T-helper 22 cell (primary cell): ENCODE measurements around the gene ITGA7.

Source experiments
- DNase-seq: peaks from one replicate; pipeline ENCODE4 v3.0.0-alpha.2; 2020; ENCODE audit warnings: low read depth

ITGA7 gene

DNA sequence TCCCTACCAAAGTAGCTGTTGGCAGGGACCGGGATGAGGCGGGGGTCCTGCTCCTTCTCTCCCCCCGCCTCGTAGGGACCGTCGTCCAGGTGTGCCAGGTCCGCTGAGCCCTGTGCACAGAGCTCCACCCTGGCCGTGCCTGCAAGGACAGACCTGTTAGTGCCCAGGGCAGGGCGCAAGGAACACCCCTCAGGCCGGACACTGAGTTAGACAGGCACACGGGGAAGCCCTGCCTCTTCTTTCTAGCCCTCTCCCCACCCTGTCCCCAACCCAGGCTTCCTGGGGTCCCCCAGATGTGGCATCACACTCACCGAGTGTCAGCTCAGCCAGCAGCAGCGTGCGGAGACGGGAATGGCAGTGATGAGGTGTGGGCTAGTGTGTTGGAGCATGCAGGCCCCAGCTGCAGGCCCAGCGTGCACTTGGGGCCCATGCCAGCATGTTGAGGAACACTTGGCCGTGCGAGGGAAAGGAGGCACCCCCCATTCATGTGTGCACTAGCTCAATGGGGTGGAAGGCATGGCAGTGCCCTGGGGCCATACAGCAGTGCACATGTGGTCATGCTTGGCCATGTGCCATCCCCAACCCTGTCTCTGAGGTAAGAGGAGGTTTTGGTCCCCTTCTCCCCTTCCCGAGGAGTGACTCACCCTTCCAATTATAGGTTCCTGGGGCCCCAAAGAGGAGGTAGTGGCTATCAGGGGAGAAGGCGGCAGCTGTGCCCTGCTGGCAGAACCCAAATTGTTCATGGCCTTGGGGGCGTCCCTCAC lies 7.3 kb downstream of the ITGA7 start:
- DNase-seq: no peak

DNA sequence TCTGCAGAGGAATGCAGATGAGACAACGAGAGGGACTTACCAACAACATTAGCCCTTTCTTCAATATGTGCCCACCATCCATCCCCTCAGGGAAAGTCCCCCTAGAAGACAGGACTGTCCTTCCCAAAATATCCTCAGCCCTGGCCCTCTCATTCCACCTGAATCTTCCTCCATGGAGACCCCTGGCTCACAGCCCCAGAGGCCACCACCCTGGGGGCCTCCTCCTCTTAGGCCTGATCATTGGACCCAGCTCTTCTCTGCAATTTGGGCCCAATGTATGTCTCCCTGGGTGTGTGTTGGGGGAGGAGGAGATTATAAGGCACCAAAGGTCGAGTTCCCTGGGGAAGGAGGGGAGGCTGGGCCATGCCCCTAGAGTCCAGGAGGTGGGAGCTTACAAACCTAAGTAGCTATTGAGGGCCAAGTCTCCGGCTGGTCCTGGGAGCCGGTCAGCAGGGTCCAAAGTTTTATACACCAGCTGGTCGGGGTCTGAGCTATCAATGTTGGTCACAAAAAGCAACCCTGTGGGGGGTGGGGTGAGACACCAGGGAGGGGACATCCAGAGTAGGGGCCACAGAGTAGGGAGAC lies 8.1 kb downstream of the ITGA7 start:
- DNase-seq: no peak

DNA sequence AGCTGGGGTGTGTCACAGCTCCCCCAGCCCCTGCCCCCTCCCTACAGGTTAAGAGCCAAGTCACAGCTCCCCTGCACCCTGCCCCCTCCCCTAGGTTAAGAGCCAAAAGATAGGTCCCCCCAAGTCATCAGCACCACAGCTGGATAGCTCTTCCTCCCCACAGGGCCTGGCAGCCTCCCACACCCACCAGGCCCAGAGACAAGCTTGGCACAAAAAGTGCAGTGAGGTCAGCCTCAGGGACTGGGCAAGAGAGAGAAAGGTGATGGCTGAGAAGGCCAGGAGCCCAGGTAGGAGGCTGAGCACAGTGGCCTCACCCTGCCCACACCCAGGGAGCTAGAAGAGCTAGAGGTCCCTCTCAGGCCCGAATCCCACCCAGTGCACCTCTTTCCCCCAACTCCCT lies 8.7 kb downstream of the ITGA7 start:
- no peak for DNase-seq

- DNase-seq: no peak
Measured at GRCh38 chr12:55698241-55698955, 9.3 kb downstream of the ITGA7 start.

GRCh38 chr12:55697686-55698085 lies 10.0 kb downstream of the ITGA7 start:
- DNase-seq: no peak

GRCh38 chr12:55696796-55697462 lies 10.8 kb downstream of the ITGA7 start:
- DNase-seq: no peak

- DNase-seq: no peak
Measured at GRCh38 chr12:55696141-55696540, 11.6 kb downstream of the ITGA7 start.

- DNase-seq: no peak
Measured at GRCh38 chr12:55695349-55695748, 12.4 kb downstream of the ITGA7 start.

GRCh38 chr12:55694651-55695050 lies 13.1 kb downstream of the ITGA7 start:
- DNase-seq: no peak

DNA sequence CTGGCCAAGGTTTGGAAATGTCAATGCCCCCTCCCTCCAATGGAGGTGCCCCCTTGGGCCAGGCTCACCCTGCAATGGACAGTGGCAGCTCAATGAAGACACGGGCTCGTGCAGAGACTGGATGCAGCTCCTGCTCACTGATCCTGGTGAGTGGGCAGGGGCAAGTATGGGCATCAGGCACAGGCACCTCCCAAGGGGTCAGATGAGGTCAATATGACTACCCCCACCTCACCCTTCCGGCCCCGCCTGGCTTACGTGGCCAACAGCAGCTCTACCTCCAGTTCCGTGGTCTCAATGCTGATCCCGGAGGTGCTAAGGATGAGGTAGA lies 13.6 kb downstream of the ITGA7 start:
- DNase-seq: no peak

GRCh38 chr12:55693323-55694187 lies 14.1 kb downstream of the ITGA7 start:
- DNase-seq: no peak

DNA sequence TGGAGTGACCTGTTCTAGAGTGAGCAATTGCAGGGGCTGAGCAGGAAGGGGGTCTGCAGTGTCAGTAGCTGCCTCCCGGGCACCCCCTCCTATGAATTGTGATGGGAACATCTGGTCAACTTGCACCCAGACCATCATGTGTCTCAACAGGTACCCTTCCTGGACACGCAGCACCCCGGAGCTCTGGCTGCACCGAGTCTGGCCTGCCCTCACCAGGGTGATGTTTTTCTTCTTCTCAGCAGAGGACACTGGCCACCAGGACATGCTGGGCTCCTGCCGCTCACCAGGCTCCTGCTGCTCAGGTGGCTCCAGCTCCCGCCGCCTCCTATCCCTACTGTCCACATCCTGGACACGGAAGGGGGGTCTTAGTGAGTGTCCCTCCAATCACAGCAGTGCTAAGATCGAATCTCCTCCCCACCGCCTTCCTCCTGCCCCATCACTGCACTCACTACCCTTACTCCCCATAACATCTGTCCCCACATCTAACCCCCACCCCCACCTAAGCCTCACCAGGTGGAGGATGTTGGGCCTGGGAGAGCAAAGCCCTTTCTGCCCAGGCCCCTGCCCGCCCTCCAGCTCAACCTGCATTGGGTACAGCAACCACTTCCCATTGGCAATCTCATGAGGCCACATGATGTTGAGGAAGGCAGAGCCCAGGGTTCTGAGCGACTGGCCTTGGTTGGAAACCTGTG lies 14.9 kb downstream of the ITGA7 start:
- no peak for DNase-seq

DNA sequence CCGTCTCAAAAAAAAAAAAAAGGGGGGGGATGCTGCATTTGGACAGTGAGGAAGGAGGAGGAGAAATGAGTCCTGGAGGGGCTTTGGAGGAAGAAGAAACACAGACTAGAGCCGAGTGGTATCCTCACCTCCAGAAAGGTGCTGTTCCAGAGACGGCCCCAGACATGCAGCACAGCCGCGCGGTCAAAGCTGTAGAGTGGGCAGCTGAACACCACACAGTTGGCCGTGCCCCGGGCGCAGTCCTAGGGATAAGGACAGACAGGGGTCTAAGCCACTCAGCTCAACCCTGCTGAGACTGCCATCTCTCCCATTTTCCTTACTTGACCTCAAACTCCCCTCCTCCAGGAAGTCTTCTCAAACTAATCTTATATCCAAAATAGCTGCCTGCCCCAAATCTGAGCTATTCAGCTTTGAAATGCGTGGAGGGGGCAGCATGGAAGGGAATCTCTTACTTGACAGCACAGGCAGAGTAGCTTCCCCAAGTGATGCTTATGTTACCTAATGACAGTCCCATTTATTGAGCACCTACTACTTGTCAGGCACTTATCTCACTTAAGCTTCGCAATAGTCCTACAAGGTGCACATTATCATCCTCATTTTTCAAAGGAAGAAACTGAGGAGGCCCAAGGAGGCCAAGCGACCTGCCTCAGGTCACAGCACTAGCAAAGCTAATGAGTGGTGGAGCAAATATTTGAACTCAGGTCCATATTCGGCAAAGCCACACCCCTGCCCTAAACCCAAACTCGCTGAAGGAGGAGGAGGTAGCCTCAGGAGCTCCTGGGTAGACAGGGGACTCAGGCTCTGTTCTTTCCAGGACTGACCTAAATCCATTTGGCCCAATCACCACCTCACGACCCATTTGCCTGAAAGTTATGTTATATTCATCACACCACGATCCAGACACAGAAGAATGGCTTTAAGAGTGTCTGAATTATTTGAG lies 18.7 kb downstream of the ITGA7 start:
- no peak for DNase-seq

DNA sequence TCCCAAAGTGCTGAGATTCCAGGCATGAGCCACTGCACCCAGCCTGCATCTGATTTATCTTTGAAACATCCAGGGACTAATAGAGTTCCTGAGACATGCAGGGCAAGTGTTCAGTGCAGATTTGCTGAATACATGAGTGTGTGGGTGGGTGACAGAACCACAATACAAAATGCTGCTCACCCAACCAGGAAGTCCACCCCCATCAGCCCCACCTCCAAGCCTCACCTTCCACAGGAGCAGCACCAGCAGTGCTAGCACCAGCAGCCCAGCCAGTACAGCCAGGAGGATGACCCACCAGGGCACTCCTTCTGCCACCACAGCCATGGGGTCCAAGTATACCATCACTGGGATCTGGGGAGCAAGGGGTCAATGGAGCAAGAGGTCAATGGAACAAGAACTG lies 20.0 kb downstream of the ITGA7 start:
- DNase-seq: no peak

DNA sequence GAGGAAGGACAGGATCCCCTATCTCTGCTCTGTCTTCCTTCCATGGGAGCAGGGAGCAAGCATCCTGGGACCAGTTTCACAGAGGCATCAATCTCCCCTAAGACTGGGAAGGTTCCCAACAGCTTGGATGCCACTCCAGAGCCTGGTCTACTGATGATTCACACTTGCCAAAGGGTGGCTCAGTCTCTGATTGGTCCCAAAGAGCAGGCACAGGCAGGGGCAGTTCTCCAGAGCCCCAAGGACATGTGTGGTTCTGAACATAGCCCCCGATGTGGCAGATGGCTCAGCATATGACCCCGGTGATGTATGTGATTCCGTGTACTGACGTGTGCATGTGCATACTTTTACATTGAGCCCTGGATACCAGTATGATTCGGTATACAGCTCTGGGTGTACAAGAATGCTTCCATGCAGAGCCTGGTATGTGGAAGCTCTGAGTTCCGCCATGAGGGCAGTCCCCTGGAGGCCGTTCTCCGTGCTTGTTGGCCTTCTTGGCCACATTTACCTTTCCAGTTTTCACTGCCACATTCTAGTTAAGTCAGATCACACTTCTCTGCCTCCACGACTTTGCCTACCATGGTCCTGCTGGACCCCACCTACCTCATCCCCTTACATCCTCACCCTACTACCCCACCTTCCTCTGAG lies 21.2 kb downstream of the ITGA7 start:
- DNase-seq: no peak

DNA sequence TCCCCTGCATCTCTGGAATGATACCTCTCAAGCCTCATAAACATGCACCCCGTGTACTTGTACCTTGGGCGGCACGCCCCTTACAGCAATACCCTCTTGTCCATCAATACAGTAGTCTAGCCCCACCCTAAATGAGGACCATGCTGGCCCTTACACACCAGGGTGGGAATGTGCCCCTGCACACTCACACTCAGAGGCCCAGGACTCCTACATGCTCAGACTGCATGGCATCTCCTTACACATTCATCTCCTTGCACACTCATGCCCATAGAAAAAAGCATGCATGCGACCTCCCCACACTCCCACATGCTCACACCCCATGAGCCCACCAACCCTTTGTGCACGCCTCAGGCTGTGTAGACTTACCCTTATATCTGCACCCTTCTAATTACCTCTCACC lies 22.0 kb downstream of the ITGA7 start:
- DNase-seq: no peak

- no peak for DNase-seq
Measured at GRCh38 chr12:55684761-55685370, 22.8 kb downstream of the ITGA7 start.

GRCh38 chr12:55683676-55684075 lies 24.0 kb downstream of the ITGA7 start:
- no peak for DNase-seq

DNA sequence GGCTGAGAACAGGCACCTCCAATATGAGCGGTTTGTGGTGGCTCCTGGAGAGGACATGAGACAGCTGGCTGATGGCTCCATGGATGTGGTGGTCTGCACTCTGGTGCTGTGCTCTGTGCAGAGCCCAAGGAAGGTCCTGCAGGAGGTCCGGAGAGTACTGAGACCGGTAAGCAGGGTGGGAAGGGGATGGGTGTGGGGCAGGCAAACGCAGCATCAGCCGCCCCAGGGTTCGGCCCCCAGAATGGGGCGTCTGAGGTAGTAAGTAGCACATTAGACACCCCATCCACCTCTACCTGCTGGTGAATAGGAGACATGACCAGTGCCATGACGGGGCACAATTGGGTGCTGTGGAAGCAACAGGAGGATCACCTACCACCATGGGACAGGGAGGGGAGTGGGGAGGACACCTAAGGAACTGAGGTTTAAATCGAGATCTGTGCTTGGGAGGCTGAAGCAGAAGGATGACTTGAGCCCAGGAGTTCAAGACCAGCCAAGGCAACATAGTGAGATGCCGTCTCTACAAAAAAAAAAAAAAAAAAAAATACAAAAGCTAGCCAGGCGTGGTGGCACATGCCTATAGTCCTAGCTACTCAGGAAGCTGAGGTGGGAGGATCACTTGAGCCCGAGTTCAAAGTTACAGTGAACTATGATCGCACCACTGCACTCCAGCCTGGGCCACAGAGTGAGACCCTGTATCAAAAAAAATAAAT lies 25.5 kb downstream of the ITGA7 start:
- DNase-seq: no peak
